ENCODE measurements around the gene TBL1X.
"Not testable (repeated sequence)": the region's sequence is repeated elsewhere in the genome, so short reads cannot be mapped to it uniquely, and the experiment has no call there.

Gene TBL1X

DNA sequence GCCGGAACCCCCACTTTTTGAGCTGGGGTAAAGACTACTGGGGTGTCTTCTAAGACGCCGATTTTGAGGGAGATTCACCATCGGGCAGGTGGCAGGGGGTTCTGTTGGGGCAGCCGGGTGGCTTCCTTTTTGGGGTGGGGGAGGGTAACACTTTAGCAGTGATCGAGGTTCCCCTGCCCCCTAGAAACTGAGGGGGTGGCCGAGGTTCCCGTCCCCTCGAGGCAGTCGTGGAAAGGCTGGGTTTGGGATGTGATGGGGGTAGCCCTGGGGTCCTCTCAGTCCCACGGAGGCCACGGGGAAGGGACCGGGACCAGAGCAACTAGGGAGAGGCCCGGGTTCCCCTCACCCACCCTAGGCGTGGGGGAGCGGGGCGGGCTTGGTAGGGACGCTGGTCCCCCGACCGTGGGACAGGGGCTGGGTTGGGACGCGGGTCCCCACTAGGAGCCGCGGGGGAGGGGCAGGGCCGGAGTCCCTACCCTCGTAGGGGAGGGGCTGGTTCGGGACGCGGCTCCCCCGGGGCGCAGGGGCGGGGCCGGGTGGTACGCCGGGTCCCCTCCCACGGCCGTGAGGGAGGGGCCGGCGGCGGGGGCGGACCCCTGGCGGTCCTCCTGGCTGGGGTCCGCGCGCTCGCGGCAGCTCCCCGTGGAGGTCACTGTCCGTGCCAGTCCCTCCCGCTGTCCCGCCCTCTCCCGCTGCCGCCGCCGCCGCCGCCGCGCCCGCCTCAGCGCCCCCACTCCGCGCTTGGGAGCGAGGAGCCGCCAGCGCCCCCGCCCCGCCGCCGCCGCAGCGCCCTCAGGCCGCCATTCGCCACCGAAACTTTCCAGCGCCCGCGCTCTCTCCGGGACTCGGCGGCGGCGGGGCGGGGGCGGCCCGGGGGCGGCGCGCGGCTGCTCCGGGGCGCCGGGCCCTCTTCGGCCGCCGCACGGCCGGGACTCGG lies at the start of gene TBL1X:
Gene TBL1X, plus strand, starts transcription at position 624 of the 937 bp plus-strand sequence. CDS start 188,529 bp downstream, outside the sequence.
- DNase-seq (ENCODE audit: low read depth in 2 of 2), result peak in 1 of 2 donors; percentile 27

DNA sequence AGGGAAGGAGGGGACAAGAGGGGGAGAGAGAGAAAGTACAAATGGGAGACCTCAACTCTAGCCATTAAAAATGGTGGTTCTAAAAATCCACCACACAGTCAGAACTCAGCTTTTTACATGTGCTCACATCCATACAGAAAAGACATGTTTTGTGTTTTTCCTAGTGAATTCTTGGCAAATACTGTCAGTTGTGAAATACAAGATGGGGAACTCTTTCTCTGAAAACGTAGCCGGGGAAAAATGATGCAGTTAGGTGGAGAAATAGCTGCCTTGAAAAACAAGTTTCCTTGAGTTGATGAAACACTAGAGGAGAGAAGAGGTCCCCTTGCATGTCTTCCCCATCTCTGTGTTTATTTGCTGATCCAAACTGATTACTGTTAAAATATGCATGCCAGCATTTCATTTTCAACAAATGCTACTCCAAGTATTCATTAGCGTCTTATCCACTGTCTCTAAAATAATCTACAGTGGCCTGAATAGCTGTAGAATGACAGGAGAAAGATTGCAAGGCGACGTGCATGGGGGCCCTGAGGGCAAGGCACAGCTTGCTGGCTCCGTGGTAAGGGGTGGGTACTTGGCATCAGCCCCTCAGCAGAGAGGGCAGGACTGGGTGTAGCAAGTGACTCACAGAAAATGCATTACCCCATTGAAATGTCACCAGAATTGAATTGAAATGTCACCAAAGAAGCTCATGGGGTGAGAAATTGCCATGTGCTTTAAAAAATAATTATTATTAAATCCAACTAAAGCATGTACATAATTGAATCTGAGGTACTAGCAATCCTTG lies 48.1 kb upstream of the TBL1X start:
- DNase-seq (ENCODE audit: low read depth in 2 of 2), result no peak

- no peak for DNase-seq (ENCODE audit: low read depth in 2 of 2)
These were observed 46.6 kb upstream of the TBL1X start for GRCh38 chrX:9418262-9418661.

DNA sequence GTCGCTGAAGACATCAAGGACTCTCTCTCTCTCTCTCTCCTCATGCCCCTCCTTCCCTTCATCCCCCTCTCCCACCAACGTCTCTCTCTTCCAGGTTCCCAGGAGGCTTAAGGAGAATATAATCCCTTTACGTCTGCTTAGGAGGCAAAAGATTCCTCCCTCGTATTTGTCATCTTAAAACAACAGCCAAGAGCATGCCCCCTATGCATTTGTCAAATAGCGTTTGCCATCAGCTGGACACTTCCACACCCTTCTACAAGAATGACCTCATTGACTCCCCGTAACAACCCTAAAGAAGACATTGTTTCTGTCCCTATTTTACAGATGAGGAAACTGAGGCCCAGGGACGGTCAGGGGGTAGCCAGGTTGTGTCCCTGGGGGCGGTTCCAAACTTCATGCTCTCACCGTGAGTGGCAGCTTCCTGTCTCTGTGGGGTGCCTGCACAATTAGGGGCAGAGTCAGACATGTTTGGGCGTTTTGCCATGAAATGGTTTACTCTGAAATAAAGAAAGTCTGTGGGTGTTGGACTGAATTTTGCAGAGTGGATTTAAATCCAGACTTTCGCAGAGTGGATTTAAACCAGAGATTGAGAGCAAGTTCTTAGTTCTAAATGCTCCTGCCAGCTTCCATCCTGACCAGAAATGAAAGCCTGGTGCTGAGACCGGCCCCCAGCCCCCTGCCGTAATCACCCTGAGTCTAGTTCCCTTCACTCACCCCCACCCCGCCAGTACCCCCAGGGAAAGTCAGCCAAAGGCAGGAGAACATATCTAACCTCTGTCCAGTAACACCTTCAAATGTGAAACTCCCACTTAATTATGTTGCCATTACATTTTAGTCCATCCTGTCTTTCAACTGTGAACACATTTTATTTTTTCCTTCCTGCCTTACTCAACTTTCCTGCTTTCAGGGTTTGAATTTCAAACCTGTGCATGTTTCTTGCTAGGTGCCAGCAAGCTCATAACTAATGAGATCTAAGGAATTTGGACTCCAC lies 44.3 kb upstream of the TBL1X start:
- no peak for DNase-seq (ENCODE audit: low read depth in 2 of 2)

DNA sequence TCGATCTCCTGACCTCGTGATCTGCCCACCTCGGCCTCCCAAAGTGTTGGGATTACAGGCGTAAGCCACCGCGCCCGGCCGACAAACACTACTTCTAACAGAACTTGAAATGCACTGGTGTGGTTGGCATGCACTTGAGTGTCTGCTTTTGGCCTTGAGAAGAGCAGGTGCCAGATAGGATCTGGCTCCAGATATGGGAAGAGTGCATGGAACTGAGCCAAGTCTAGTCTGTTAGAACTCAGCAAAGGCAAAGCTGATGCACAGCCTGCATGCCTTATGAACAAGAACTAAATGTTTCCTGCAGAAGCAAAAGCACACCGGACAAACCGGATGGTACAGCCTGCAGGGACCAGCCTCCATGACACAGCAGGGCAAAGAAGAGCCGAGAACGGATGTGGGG lies 35.1 kb upstream of the TBL1X start:
- DNase-seq (ENCODE audit: low read depth in 2 of 2), result no peak

GRCh38 chrX:9430346-9430921 lies 34.4 kb upstream of the TBL1X start:
- DNase-seq (ENCODE audit: low read depth in 2 of 2), result no peak

GRCh38 chrX:9431281-9431680 lies 33.6 kb upstream of the TBL1X start:
- DNase-seq (ENCODE audit: low read depth in 2 of 2), result no peak

GRCh38 chrX:9433596-9433995 lies 31.3 kb upstream of the TBL1X start:
- DNase-seq (ENCODE audit: low read depth in 2 of 2), result no peak

DNA sequence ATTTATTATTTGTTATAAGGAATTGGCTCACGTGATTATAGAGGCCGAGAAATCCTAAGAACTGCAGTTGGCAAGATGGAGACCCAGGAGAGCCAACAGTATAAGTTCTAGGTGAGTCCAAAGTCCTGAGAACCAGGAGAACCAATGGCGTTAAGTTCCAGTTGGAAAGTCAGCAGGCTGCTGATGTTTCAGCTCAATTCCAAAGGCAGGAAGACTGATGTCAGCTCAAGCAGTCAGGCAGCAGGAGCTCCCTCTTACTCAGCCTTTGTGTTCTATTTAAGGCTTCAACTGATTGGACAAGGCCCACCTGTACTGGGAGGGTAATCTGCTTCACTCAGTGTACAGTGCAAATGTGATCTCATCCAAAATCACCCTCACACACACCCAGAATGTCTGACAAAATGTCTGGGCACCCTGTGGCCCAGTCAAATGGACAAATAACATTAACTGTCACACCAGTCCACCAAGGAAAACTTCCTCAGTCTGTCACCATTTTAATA lies 30.8 kb upstream of the TBL1X start:
- no peak for DNase-seq (ENCODE audit: low read depth in 2 of 2)

- not testable (repeated sequence) for DNase-seq (ENCODE audit: low read depth in 2 of 2)
These were observed 29.8 kb upstream of the TBL1X start for GRCh38 chrX:9435086-9435485.

DNA sequence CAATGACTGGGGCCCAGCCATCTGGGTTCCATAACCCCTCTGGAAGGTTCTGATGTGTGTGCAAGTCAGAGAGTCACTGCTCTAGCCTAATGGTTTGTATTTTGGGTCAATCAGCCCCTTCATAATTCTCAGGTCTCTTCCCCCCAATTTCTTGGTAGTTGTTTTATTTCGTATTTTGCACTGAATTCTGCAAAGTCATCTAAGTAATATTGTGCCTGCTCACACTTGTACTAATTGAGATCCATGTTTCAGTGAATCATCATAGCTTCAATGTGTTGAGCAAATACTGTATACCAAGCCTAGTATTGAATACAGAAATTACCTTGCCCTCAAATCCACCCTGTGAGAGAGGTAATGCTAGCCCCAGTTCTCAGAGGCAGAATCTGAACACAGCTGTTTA lies 28.0 kb upstream of the TBL1X start:
- DNase-seq (ENCODE audit: low read depth in 2 of 2), result no peak

DNA sequence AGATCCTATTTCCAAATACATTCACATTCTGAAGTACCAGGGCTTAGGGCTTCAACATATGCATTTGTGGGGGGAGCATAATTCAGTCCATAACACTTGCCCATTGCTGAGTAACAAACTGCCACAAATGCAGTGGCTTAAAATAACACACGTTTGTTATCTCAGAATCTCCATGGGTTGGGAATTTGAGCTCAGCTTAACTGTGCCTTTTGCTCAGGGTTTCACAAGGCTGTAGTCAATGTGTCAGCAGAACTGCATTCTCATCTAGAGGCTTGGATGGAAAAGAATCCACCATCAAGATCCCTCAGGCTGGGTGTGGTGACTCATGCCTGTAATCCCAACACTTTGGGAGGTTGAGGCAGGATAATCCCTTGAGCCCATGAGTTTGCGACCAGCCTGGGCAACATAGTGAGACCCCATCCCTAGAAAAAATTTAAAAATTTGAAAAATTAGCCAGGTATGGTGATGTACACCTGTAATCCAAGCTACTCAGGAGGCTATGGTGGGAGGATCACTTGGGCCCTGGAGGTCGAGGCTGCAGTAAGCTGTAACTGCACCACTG lies 25.8 kb upstream of the TBL1X start:
- DNase-seq (ENCODE audit: low read depth in 2 of 2), result no peak

- no peak for DNase-seq (ENCODE audit: low read depth in 2 of 2)
These were observed 24.6 kb upstream of the TBL1X start for GRCh38 chrX:9440116-9440844.

- DNase-seq (ENCODE audit: low read depth in 2 of 2), result no peak
These were observed 22.8 kb upstream of the TBL1X start for GRCh38 chrX:9442056-9442455.

DNA sequence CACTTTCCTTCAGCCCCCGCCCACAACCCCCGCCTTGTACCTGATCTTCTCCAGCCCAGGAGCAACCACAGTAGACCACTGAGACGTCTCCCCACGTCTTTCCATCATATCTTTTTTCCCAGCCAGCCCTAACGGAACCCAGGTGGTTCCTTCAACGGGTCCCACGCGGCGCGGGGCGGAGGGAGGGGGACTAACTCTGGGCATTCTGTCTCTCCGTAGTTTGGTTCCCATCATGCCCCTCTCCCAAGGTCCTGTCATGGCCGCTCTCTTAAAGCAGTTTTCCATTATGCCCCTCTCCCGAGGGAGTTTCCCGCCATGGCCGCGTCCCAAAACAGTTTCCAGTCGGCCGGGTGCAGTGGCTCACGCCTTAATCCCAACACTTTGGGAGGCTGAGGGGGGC lies 21.5 kb upstream of the TBL1X start:
- no peak for DNase-seq (ENCODE audit: low read depth in 2 of 2)

DNA sequence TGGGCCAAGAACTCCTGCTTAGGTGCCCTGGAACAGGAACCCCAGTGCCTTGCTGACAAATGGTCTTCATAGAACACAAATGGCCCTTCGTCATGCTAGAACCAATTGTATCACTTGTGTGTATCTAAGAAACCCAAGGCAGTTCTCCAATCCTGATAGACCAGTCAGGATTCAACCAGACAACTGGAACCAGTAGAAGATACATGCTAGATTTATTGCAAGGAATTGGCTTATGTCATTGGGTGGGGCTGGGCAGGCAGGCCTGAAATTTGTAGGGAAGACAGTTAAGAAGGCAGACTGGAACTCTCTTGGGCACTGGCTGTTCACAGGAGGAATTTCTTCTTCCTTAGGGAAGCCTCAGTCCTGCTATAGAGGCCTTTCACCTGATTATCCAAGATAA lies 17.0 kb upstream of the TBL1X start:
- DNase-seq (ENCODE audit: low read depth in 2 of 2), result no peak

GRCh38 chrX:9456250-9457074 lies 8.4 kb upstream of the TBL1X start:
- DNase-seq (ENCODE audit: low read depth in 2 of 2), result no peak

DNA sequence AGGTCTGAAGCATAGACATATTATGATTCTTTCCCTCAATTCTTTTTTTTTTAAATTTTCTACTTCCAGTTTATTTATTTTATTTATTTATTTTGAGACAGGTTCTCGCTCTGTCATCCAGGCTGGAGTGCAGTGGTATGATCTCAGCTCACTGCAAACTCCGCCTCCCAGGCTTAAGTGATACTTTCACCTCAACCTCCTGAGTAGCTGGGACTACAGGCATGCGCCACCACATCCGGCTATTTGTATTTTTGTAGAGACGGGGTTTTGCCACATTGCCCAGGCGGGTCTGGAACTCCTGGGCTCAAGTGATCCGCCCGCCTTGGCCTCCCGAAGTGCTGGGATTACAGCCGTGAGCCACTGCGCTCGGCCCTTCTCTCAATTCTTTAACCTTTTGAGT lies 6.8 kb upstream of the TBL1X start:
- DNase-seq (ENCODE audit: low read depth in 2 of 2), result not testable (repeated sequence)

DNA sequence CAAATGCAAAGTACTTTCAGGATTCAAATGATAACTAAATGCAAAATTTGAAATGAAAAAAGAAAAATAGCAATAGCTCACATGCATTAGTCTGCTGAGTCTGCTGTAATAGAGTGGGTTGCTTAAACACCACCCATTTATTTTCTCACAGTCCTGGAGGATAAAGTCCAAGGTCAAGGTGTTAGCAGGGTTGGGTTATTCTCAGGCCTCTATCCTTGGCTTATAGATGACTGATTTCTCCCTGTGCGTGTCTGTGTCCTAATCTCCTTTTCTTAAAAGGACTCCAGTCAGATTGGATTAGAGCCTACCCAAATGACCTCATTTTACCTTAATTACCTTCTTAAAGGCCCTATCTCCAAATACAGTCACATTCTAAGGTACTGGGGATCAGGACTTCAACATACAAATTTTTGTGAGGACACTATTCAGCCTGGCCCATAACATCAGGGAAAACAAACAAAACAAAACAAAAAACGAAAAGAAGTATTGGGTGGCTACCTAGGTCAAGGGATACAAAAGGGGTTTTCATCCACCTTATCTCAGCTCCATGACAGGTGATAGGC lies 6.3 kb upstream of the TBL1X start:
- no peak for DNase-seq (ENCODE audit: low read depth in 2 of 2)
